Activated CD4-positive, alpha-beta T cell treated with anti-CD3 and anti-CD28 coated beads, Interleukin-10, Interleukin-2, amounts not matched to agents 100 ng/mL and 50 ng/mL, durations not matched to agents 16 hours and 8 hours (primary cell): Measurements from ENCODE around the gene CLIP4.
"Not testable (repeated sequence)": the region's sequence is repeated elsewhere in the genome, so short reads cannot be mapped to it uniquely, and the experiment has no call there.

Experiments used
- DNase-seq: peaks from one replicate; pipeline ENCODE4 v3.0.0-alpha.2; 2020

Gene CLIP4

GRCh38 chr2:29100564-29100963 lies 14.7 kb upstream of the CLIP4 start:
- no peak for DNase-seq

- no peak for DNase-seq
These were observed 10.5 kb upstream of the CLIP4 start for GRCh38 chr2:29104688-29105087.

- DNase-seq = no peak
These were observed 9.8 kb upstream of the CLIP4 start for GRCh38 chr2:29105375-29105774.

- DNase-seq = no peak
These were observed 9.0 kb upstream of the CLIP4 start for GRCh38 chr2:29106256-29106655.

GRCh38 chr2:29106980-29107388 lies 8.2 kb upstream of the CLIP4 start:
- no peak for DNase-seq

- DNase-seq = not testable (repeated sequence)
These were observed 7.7 kb upstream of the CLIP4 start for GRCh38 chr2:29107547-29107946.

- no peak for DNase-seq
These were observed 7.0 kb upstream of the CLIP4 start for GRCh38 chr2:29108225-29108624.

GRCh38 chr2:29109246-29109645 lies 6.0 kb upstream of the CLIP4 start:
- no peak for DNase-seq

- DNase-seq = peak; percentile 67
These were observed 4.2 kb upstream of the CLIP4 start for GRCh38 chr2:29110916-29111535.

- DNase-seq = no peak
These were observed 2.8 kb upstream of the CLIP4 start for GRCh38 chr2:29112379-29112778.

- DNase-seq = no peak
These were observed 2.1 kb upstream of the CLIP4 start for GRCh38 chr2:29113027-29113686.

GRCh38 chr2:29113891-29114321 lies 1.3 kb upstream of the CLIP4 start:
- DNase-seq = no peak

- no peak for DNase-seq
These were observed 649 bp upstream of the CLIP4 start for GRCh38 chr2:29114586-29114945.

GRCh38 chr2:29115797-29116781 lies 874 bp downstream of the CLIP4 start:
- DNase-seq = peak; percentile 90

GRCh38 chr2:29117636-29118303 lies 2.6 kb downstream of the CLIP4 start:
- DNase-seq = no peak

- DNase-seq = no peak
These were observed 4.0 kb downstream of the CLIP4 start for GRCh38 chr2:29119211-29119610.

- DNase-seq = no peak
These were observed 5.6 kb downstream of the CLIP4 start for GRCh38 chr2:29120846-29121245.

GRCh38 chr2:29123617-29124349 lies 8.6 kb downstream of the CLIP4 start:
- DNase-seq = peak; percentile 26

- DNase-seq = no peak
These were observed 9.3 kb downstream of the CLIP4 start for GRCh38 chr2:29124504-29124903.

GRCh38 chr2:29129586-29130281 lies 14.5 kb downstream of the CLIP4 start:
- DNase-seq = peak; percentile 22

GRCh38 chr2:29130295-29130694 lies 15.1 kb downstream of the CLIP4 start:
- DNase-seq = peak; percentile 85

GRCh38 chr2:29134933-29135332 lies 19.7 kb downstream of the CLIP4 start:
- no peak for DNase-seq
